ENCODE measurements around the gene MAGI2. TPM values are rescaled to one million over a fixed set of nuclear protein-coding genes. Genes with fewer than 3 reads are reported as not detected.
"Not testable (repeated sequence)": the region's sequence is repeated elsewhere in the genome, so short reads cannot be mapped to it uniquely, and the experiment has no call there.

The MAGI2 gene
- total and polyA plus RNA-seq, 2 donors from 2014 or later = 4.4 to 9.0 TPM

DNA sequence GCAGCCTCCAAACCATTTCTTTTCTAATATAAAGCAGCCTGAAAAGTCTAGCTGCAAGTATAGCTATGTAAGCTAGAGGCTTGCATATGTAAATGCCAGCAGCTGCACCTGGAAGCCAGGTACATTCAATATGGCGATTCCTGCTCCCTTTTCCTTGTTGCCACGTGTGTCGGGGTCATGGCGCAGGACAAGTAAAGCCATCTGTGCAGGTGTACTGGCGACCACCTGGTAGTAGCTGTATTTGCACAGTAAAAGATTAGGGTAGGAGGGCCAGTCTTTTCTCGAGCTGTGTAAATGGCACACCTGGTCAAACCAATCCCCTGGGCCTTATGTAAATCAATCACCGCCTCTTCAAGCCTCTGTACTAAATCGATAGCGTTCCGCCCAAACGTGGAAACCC is 484.5 kb downstream of the MAGI2 start:
- intact Hi-C loops (cut with DNase I) = no loop called here
- no peak for FAIRE-seq

DNA sequence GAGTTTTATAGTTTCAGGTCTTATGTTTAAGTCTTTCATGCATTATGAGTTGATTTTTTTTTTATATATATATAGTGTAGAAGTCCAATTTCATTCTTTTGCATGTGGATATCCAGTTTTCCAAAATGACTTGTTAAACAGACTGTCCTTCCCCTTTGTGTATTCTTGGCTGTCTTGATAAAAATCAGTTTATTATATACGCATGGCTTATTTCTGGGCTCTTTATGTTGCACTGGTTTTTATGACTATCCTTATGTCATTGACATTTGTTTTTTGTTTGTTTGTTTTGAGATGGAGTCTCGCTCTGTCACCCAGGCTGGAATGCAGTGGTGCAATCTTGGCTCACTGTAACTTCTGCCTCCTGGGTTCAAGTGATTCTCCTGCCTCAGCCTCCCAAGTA is 485.9 kb downstream of the MAGI2 start:
- H3K9me3 ChIP-seq (ENCODE audit: control insufficient read depth in 2 of 3, insufficient read depth in 1 of 3, low read length in 3 of 3); DNase-seq; H3K27ac ChIP-seq (ENCODE audit: low read depth in 2 of 2, low read length in 2 of 2); intact Hi-C loops (cut with DNase I); H3K4me1 ChIP-seq (ENCODE audit: control insufficient read depth in 2 of 3, insufficient read depth in 2 of 3, low read depth in 1 of 3, low read length in 3 of 3); H3K27me3 ChIP-seq (ENCODE audit: control insufficient read depth, insufficient read depth, low read length); H3K9ac ChIP-seq (ENCODE audit: low read length in 3 of 3); H3K4me3 ChIP-seq (ENCODE audit: low read length in 3 of 3); FAIRE-seq; H3K36me3 ChIP-seq (ENCODE audit: control insufficient read depth in 2 of 3, insufficient read depth in 3 of 3, low read length in 3 of 3): not testable (repeated sequence)

More for the DNA sequence above, 484.5 kb downstream of the MAGI2 start:
- no peak overlapping the region for H3K4me3 ChIP-seq (ENCODE audit: low read length in 3 of 3)
- H3K27ac ChIP-seq (ENCODE audit: low read depth in 2 of 2, low read length in 2 of 2) = no peak overlapping the region
- no peak overlapping the region for H3K9ac ChIP-seq (ENCODE audit: low read length in 3 of 3)
- no peaks in the 10 kb centered on the region for H3K27me3 ChIP-seq (ENCODE audit: control insufficient read depth, insufficient read depth, low read length)
- DNase-seq = no peak
- TF ChIP-seq, protein P1, sequence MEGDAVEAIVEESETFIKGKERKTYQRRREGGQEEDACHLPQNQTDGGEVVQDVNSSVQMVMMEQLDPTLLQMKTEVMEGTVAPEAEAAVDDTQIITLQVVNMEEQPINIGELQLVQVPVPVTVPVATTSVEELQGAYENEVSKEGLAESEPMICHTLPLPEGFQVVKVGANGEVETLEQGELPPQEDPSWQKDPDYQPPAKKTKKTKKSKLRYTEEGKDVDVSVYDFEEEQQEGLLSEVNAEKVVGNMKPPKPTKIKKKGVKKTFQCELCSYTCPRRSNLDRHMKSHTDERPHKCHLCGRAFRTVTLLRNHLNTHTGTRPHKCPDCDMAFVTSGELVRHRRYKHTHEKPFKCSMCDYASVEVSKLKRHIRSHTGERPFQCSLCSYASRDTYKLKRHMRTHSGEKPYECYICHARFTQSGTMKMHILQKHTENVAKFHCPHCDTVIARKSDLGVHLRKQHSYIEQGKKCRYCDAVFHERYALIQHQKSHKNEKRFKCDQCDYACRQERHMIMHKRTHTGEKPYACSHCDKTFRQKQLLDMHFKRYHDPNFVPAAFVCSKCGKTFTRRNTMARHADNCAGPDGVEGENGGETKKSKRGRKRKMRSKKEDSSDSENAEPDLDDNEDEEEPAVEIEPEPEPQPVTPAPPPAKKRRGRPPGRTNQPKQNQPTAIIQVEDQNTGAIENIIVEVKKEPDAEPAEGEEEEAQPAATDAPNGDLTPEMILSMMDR (IDR thresholded peaks at IDR 0.05; ENCODE audit: borderline replicate concordance, extremely low read depth, insufficient read depth) = no peak
- no peaks in the 10 kb centered on the region for H3K4me1 ChIP-seq (ENCODE audit: control insufficient read depth in 2 of 3, insufficient read depth in 2 of 3, low read depth in 1 of 3, low read length in 3 of 3)
- no peaks in the 10 kb centered on the region for H3K9me3 ChIP-seq (ENCODE audit: control insufficient read depth in 2 of 3, insufficient read depth in 1 of 3, low read length in 3 of 3)
- H3K36me3 ChIP-seq (ENCODE audit: control insufficient read depth in 2 of 3, insufficient read depth in 3 of 3, low read length in 3 of 3) = no peaks in the 10 kb centered on the region

DNA sequence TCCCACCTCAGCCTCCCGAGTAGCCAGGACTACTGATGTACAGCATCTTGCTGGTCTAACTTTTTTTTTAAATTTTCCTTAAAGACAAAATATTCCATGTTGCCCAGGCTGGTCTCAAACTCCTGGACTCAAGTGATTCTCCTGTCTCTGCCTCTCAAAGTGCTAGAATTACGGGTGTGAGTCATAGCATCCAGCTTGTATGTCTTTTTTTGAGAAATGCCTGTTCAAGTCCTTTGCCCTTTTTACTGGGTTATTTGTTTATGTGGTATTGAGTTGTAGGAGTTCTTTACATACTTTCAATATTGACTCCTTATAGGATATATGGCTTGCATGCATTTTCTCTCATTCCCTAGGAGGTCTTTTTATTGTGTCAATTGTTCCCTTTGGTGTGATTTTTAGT is 486.4 kb downstream of the MAGI2 start:
- TF ChIP-seq, protein P1 (IDR thresholded peaks at IDR 0.05; ENCODE audit: borderline replicate concordance, extremely low read depth, insufficient read depth) = no peak

DNA sequence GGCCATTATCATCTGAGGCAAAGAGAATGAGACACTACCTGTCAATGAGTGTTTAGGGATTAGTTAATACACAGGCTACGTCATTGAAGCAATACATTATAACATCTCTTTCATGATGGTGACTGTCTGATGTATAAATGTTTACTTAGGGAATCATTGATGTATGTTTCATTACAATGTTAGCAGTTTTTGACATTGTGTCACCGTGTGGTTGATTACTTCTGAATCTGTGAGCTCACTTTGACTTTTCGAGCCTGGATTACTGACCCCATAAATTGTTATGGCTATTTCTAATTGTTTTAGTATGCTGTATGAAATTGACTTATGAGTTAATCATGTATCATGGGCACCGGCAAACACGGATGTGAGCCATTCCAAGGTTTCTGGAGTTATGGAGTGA is 494.0 kb downstream of the MAGI2 start:
- no peak overlapping the region for H3K9ac ChIP-seq (ENCODE audit: low read length in 3 of 3)
- no peak overlapping the region for H3K4me3 ChIP-seq (ENCODE audit: low read length in 3 of 3)
- H3K27me3 ChIP-seq (ENCODE audit: control insufficient read depth, insufficient read depth, low read length) = no peaks in the 10 kb centered on the region
- intact Hi-C loops (cut with DNase I) = no loop called here
- H3K9me3 ChIP-seq (ENCODE audit: control insufficient read depth in 2 of 3, insufficient read depth in 1 of 3, low read length in 3 of 3) = no peaks in the 10 kb centered on the region
- DNase-seq (no peak), FAIRE-seq (no peak)
- H3K4me1 ChIP-seq (ENCODE audit: control insufficient read depth in 2 of 3, insufficient read depth in 2 of 3, low read depth in 1 of 3, low read length in 3 of 3) = no peaks in the 10 kb centered on the region
- no peak overlapping the region for H3K27ac ChIP-seq (ENCODE audit: low read depth in 2 of 2, low read length in 2 of 2)
- no peaks in the 10 kb centered on the region for H3K36me3 ChIP-seq (ENCODE audit: control insufficient read depth in 2 of 3, insufficient read depth in 3 of 3, low read length in 3 of 3)
- TF ChIP-seq, protein P1 (IDR thresholded peaks at IDR 0.05; ENCODE audit: borderline replicate concordance, extremely low read depth, insufficient read depth) = no peak

More for the DNA sequence above, 486.4 kb downstream of the MAGI2 start:
- no peak for FAIRE-seq
- no peak for DNase-seq
- intact Hi-C loops (cut with DNase I) = no loop called here
- no peak overlapping the region for H3K9ac ChIP-seq (ENCODE audit: low read length in 3 of 3)
- H3K4me3 ChIP-seq (ENCODE audit: low read length in 3 of 3) = no peak overlapping the region
- H3K9me3 ChIP-seq (ENCODE audit: control insufficient read depth in 2 of 3, insufficient read depth in 1 of 3, low read length in 3 of 3) = no peaks in the 10 kb centered on the region
- H3K27ac ChIP-seq (ENCODE audit: low read depth in 2 of 2, low read length in 2 of 2) = no peak overlapping the region
- H3K36me3 ChIP-seq (ENCODE audit: control insufficient read depth in 2 of 3, insufficient read depth in 3 of 3, low read length in 3 of 3) = no peaks in the 10 kb centered on the region
- no peaks in the 10 kb centered on the region for H3K4me1 ChIP-seq (ENCODE audit: control insufficient read depth in 2 of 3, insufficient read depth in 2 of 3, low read depth in 1 of 3, low read length in 3 of 3)
- no peaks in the 10 kb centered on the region for H3K27me3 ChIP-seq (ENCODE audit: control insufficient read depth, insufficient read depth, low read length)
